ENCODE measurements around the gene NCMAP.

- TF ChIP-seq POLR2A (IDR thresholded peaks at IDR 0.05; ENCODE audit: extremely low read depth, insufficient read length) = no peak
- no peak for TF ChIP-seq CTCF (IDR thresholded peaks at IDR 0.05; ENCODE audit: low read depth, low read length)
- no peak for TF ChIP-seq MAX (IDR thresholded peaks at IDR 0.05; ENCODE audit: low read depth, low read length)
Measured at GRCh38 chr1:24605534-24606295, 49.8 kb downstream of the NCMAP start.

All from NB4 (cell line).